WERI-Rb-1 (cell line): ENCODE data around the gene ARHGAP24.

Experiments used
- DNase-seq: peaks from one replicate; pipeline ENCODE4 v3.0.0-alpha.2; 2020
- H3K27ac ChIP-seq: fragments of 250-450 bp; sonication (Bioruptor Pico); 2 replicates; pipeline ENCODE4 v1.5.1; 2020; ENCODE audit warnings: mild to moderate bottlenecking, moderate library complexity
- H3K27me3 ChIP-seq: fragments of 250-450 bp; sonication (Bioruptor Pico); 2 replicates; pipeline ENCODE4 v1.5.1; 2021; ENCODE audit warnings: mild to moderate bottlenecking, low read depth, moderate library complexity; ENCODE audit not compliant: insufficient read depth, severe bottlenecking
- H3K36me3 ChIP-seq: fragments of 250-450 bp; sonication (Bioruptor Pico); 2 replicates; pipeline ENCODE4 v1.5.1; 2020; ENCODE audit warnings: mild to moderate bottlenecking, moderate library complexity
- H3K4me3 ChIP-seq: 2 replicates; pipeline ENCODE4 v1.5.1; 2011; ENCODE audit warnings: low read depth, mild to moderate bottlenecking, control low read depth, low read length
- H3K9me3 ChIP-seq: fragments of 250-450 bp; sonication (Bioruptor Pico); 2 replicates; pipeline ENCODE4 v1.5.1; 2021; ENCODE audit warnings: mild to moderate bottlenecking, moderate library complexity; ENCODE audit not compliant: severe bottlenecking
- CTCF ChIP-seq: IDR thresholded peaks from 2 replicates; pipeline ENCODE4 v1.5.1; 2011; ENCODE audit warnings: low read depth, mild to moderate bottlenecking, control low read depth, inconsistent platforms, low read length

ARHGAP24 gene

GRCh38 chr4:85738721-85739120, 263.8 kb downstream of the ARHGAP24 start:
- TF ChIP-seq CTCF = no peak
- Histone ChIP-seq H3K9me3 (no peaks in the 10 kb centered on the region), H3K27me3 (no peaks in the 10 kb centered on the region), H3K4me3 (no peak overlapping the region), H3K27ac (no peak overlapping the region), H3K36me3 (no peaks in the 10 kb centered on the region)
- no peak for DNase-seq

GRCh38 chr4:85740431-85740861, 265.5 kb downstream of the ARHGAP24 start:
- TF ChIP-seq CTCF = no peak
- H3K27me3 ChIP-seq = no peaks in the 10 kb centered on the region
- no peaks in the 10 kb centered on the region for H3K36me3 ChIP-seq
- no peaks in the 10 kb centered on the region for H3K9me3 ChIP-seq
- H3K4me3 ChIP-seq = no peak overlapping the region
- no peak overlapping the region for H3K27ac ChIP-seq
- no peak for DNase-seq

GRCh38 chr4:85741381-85741780, 266.4 kb downstream of the ARHGAP24 start:
- Histone ChIP-seq H3K27ac (no peak overlapping the region), H3K27me3 (no peaks in the 10 kb centered on the region), H3K4me3 (no peak overlapping the region), H3K9me3 (no peaks in the 10 kb centered on the region), H3K36me3 (no peaks in the 10 kb centered on the region)
- no peak for TF ChIP-seq CTCF
- no peak for DNase-seq

- H3K27ac ChIP-seq = no peak overlapping the region
Observed at GRCh38 chr4:85741921-85742591, 267.1 kb downstream of the ARHGAP24 start.

GRCh38 chr4:85744950-85745349, 270.0 kb downstream of the ARHGAP24 start:
- TF ChIP-seq CTCF = no peak
- no peaks in the 10 kb centered on the region for H3K9me3 ChIP-seq
- no peak for DNase-seq
- H3K27me3 ChIP-seq = no peaks in the 10 kb centered on the region
- H3K27ac ChIP-seq = no peak overlapping the region
- no peak overlapping the region for H3K4me3 ChIP-seq
- H3K36me3 ChIP-seq = no peaks in the 10 kb centered on the region

More at GRCh38 chr4:85741921-85742591, 267.1 kb downstream of the ARHGAP24 start:
- no peak for TF ChIP-seq CTCF
- Histone ChIP-seq H3K9me3 (no peaks in the 10 kb centered on the region), H3K27me3 (no peaks in the 10 kb centered on the region), H3K4me3 (no peak overlapping the region), H3K36me3 (no peaks in the 10 kb centered on the region)
- DNase-seq = no peak

GRCh38 chr4:85745939-85746338, 271.0 kb downstream of the ARHGAP24 start:
- no peak overlapping the region for H3K4me3 ChIP-seq
- DNase-seq = no peak
- H3K36me3 ChIP-seq = no peaks in the 10 kb centered on the region
- no peaks in the 10 kb centered on the region for H3K9me3 ChIP-seq
- TF ChIP-seq CTCF = no peak
- H3K27ac ChIP-seq = no peak overlapping the region
- H3K27me3 ChIP-seq = no peaks in the 10 kb centered on the region
